Ovary (tissue), 3 donors: ENCODE measurements around the gene CLOCK.

Experiments used
- EP300 ChIP-seq: sonication (generic); formaldehyde crosslinking; IDR thresholded peaks from one replicate; pipeline ENCODE4 v1.6.1; 2017; ENCODE audit warnings: antibody characterized with exemption
- TF ChIP-seq, protein P1 (sequence below), 3 donors: fragments of 450-650 bp in 2 of 3; fragments of 200-600 bp in 1 of 3; IDR thresholded peaks; one replicate each; pipeline versions ENCODE4 v1.5.1 to v1.8.0; 2016 to 2022; ENCODE audit warnings: antibody characterized with exemption in 3 of 3, mild to moderate bottlenecking in 1 of 3
- donor health status: DM: no; HTN: no; CAD: no.

DNA sequence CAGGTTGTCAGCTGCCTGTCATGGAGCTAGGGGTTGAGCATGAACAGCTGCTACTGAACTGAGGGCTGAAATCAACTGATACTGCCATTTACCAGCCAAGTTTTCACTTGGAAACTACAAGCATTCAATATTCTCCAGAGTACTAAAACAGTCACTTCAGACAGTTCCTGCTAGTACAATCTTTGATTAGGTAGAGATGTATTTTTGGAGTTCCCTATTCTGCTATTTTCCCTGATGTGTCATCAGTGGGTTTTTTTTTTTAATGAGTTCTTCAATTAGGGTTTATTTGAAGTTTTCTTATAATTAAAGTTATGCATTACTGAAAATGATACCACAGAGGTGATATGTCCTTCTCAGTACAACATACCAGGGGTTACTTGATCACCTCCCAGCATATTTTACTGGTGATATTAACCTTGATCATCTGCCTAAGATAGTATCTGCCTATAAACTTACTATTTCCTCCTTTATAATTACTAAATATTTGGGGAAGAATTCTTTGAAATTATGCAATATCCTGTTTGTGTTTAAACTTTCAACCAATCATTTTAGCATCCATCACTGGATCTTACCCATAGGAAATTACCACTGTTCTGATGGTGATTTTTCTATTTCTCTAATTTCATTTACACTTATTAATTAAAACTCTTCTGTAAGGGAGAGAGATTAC, 31.8 kb upstream of the CLOCK start:
- TF ChIP-seq, protein P1, sequence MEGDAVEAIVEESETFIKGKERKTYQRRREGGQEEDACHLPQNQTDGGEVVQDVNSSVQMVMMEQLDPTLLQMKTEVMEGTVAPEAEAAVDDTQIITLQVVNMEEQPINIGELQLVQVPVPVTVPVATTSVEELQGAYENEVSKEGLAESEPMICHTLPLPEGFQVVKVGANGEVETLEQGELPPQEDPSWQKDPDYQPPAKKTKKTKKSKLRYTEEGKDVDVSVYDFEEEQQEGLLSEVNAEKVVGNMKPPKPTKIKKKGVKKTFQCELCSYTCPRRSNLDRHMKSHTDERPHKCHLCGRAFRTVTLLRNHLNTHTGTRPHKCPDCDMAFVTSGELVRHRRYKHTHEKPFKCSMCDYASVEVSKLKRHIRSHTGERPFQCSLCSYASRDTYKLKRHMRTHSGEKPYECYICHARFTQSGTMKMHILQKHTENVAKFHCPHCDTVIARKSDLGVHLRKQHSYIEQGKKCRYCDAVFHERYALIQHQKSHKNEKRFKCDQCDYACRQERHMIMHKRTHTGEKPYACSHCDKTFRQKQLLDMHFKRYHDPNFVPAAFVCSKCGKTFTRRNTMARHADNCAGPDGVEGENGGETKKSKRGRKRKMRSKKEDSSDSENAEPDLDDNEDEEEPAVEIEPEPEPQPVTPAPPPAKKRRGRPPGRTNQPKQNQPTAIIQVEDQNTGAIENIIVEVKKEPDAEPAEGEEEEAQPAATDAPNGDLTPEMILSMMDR (IDR thresholded peaks at IDR 0.05) = no peak
- TF ChIP-seq EP300 = no peak
